ENCODE results near the gene DAAM2. TPM values are rescaled to one million over a fixed set of nuclear protein-coding genes. Genes with fewer than 3 reads are reported as not detected.

The DAAM2 gene
- polyA plus RNA-seq, 1 donor (not counting 4 experiments of a cell fraction or from before 2014, with no cell fraction given): not detected

DNA sequence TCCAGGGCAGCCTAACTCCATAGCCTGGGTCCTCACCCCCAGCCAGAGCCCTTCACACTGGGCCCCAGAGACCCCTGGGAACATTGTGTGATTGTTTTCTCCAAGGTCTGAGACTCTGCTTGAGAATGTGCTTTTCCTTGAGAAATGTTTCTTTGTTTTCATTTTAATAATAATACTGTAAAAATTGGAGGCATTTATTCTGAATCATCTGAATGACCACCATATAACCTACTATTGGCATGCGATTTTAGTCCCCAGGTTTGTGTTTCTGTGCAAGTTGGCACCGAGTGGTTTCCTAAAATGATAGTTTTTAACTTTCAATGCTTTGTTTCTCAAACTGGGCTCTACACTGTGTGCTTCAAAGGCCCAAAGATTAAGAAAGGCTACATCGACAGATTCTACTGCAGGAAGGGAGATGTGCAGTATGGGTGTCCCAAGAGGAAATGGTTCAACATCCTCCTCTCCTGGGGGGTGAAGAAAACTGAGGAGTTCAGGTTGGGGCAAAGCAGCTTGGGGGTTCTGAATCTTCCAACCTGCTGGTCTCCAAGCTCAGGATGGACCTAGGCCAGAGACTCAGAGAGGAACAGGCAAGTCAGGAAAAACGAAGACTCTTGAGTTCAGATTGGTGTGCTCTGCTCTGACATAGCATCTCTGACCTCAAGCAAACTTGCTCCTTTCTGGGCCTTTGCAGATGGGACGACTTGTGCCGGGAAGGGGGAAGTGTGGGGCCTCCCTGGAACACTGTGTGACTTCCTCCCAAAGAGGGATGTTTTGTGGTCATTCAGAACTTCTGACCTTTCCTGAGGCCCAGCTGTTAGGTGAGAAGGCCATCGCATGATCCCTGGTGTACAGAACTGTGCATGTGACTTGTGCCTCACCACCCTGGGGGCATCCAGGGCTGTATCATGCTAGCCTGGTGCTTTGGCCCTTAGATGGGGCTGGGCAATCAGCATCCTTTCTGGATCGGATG, 31.0 kb downstream of the DAAM2 start:
- no peaks in the 10 kb centered on the region for H4K20me1 ChIP-seq (ENCODE audit: control insufficient read depth, extremely low read depth, insufficient read depth, low read length)
- dilution Hi-C loops (cut with MboI; ENCODE audit: extremely low pct_ligation_motif_present, low sequenced_read_pairs): no loop called here
- H3K4me1 ChIP-seq (ENCODE audit: control insufficient read depth, extremely low read depth, insufficient read depth, low read length): no peaks in the 10 kb centered on the region
- no peaks in the 10 kb centered on the region for H3K36me3 ChIP-seq (ENCODE audit: control insufficient read depth in 2 of 2, extremely low read depth in 1 of 2, insufficient read depth in 2 of 2, low read length in 2 of 2)
- H3K9me3 ChIP-seq (ENCODE audit: control insufficient read depth, low read depth, low read length): no peaks in the 10 kb centered on the region
- no peak overlapping the region for H2AFZ ChIP-seq (ENCODE audit: control insufficient read depth, low read length)
- H3K27ac ChIP-seq (ENCODE audit: control insufficient read depth, insufficient read depth, low read length): no peak overlapping the region
- no peak overlapping the region for H3K4me3 ChIP-seq (ENCODE audit: control insufficient read depth in 2 of 3, extremely low read depth in 1 of 3, insufficient read depth in 2 of 3, low read depth in 1 of 3, low read length in 3 of 3)
- H3K79me2 ChIP-seq (ENCODE audit: control insufficient read depth, insufficient read depth, low read length): no peaks in the 10 kb centered on the region
- DNase-seq (ENCODE audit: low read depth, low spot score) (no peak), FAIRE-seq (no peak)
- no peak overlapping the region for H3K9ac ChIP-seq (ENCODE audit: control insufficient read depth, extremely low read depth, insufficient read depth, low read length)
- H3K4me2 ChIP-seq (ENCODE audit: control insufficient read depth, extremely low read depth, insufficient read depth, low read depth, low read length): no peak overlapping the region
- H3K27me3 ChIP-seq (ENCODE audit: control insufficient read depth, extremely low read depth, insufficient read depth, low read length): no peaks in the 10 kb centered on the region
- H3K9me1 ChIP-seq (ENCODE audit: control insufficient read depth, extremely low read depth, insufficient read depth, low read length): no peaks in the 10 kb centered on the region
- TF ChIP-seq, protein P1, sequence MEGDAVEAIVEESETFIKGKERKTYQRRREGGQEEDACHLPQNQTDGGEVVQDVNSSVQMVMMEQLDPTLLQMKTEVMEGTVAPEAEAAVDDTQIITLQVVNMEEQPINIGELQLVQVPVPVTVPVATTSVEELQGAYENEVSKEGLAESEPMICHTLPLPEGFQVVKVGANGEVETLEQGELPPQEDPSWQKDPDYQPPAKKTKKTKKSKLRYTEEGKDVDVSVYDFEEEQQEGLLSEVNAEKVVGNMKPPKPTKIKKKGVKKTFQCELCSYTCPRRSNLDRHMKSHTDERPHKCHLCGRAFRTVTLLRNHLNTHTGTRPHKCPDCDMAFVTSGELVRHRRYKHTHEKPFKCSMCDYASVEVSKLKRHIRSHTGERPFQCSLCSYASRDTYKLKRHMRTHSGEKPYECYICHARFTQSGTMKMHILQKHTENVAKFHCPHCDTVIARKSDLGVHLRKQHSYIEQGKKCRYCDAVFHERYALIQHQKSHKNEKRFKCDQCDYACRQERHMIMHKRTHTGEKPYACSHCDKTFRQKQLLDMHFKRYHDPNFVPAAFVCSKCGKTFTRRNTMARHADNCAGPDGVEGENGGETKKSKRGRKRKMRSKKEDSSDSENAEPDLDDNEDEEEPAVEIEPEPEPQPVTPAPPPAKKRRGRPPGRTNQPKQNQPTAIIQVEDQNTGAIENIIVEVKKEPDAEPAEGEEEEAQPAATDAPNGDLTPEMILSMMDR (optimal IDR thresholded peaks at IDR 0.05 in 1 of 3, IDR thresholded peaks at IDR 0.05 in 1 of 3, conservative IDR thresholded peaks at IDR 0.05 in 1 of 3; ENCODE audit: extremely low read depth in 1 of 3, insufficient read depth in 2 of 3, low read length in 3 of 3): no peak
- TF ChIP-seq EZH2 (IDR thresholded peaks at IDR 0.05; ENCODE audit: low read length): no peak

- Histone ChIP-seq H3K9me3 (ENCODE audit: control insufficient read depth, low read depth, low read length) (no peaks in the 10 kb centered on the region), H3K4me3 (ENCODE audit: control insufficient read depth in 2 of 3, extremely low read depth in 1 of 3, insufficient read depth in 2 of 3, low read depth in 1 of 3, low read length in 3 of 3) (no peak overlapping the region), H3K79me2 (ENCODE audit: control insufficient read depth, insufficient read depth, low read length) (no peaks in the 10 kb centered on the region), H3K4me2 (ENCODE audit: control insufficient read depth, extremely low read depth, insufficient read depth, low read depth, low read length) (no peak overlapping the region), H3K27me3 (ENCODE audit: control insufficient read depth, extremely low read depth, insufficient read depth, low read length) (no peaks in the 10 kb centered on the region), H3K9me1 (ENCODE audit: control insufficient read depth, extremely low read depth, insufficient read depth, low read length) (no peaks in the 10 kb centered on the region), H3K36me3 (ENCODE audit: control insufficient read depth in 2 of 2, extremely low read depth in 1 of 2, insufficient read depth in 2 of 2, low read length in 2 of 2) (no peaks in the 10 kb centered on the region), H3K9ac (ENCODE audit: control insufficient read depth, extremely low read depth, insufficient read depth, low read length) (no peak overlapping the region), H4K20me1 (ENCODE audit: control insufficient read depth, extremely low read depth, insufficient read depth, low read length) (no peaks in the 10 kb centered on the region), H2AFZ (ENCODE audit: control insufficient read depth, low read length) (no peak overlapping the region), H3K27ac (ENCODE audit: control insufficient read depth, insufficient read depth, low read length) (no peak overlapping the region), H3K4me1 (ENCODE audit: control insufficient read depth, extremely low read depth, insufficient read depth, low read length) (no peaks in the 10 kb centered on the region)
- no peak for FAIRE-seq
- TF ChIP-seq, protein P1 (optimal IDR thresholded peaks at IDR 0.05 in 1 of 3, IDR thresholded peaks at IDR 0.05 in 1 of 3, conservative IDR thresholded peaks at IDR 0.05 in 1 of 3; ENCODE audit: extremely low read depth in 1 of 3, insufficient read depth in 2 of 3, low read length in 3 of 3): no peak
- no peak for TF ChIP-seq EZH2 (IDR thresholded peaks at IDR 0.05; ENCODE audit: low read length)
- no peak for DNase-seq (ENCODE audit: low read depth, low spot score)
- dilution Hi-C loops (cut with MboI; ENCODE audit: extremely low pct_ligation_motif_present, low sequenced_read_pairs): no loop called here
Measured at GRCh38 chr6:39824030-39824926, 32.1 kb downstream of the DAAM2 start.
